ENCODE results near the gene MGME1. TPM values are rescaled to one million over a fixed set of nuclear protein-coding genes. Genes with fewer than 3 reads are reported as not detected.

The MGME1 gene
- total and polyA plus RNA-seq, 2 of the 13 experiments (the other 11 are each of a cell fraction or from before 2014, with no cell fraction given) = 36.7 to 66.6 TPM

- TF ChIP-seq EP300 (IDR thresholded peaks at IDR 0.05; ENCODE audit: low read depth in 2 of 2, low read length in 2 of 2) (peak in 1 of 2 experiments; percentile 70; a peak in 2 of 4 replicates), EP300 (CRISPR knock-in tag; IDR thresholded peaks at IDR 0.05; ENCODE audit: borderline replicate concordance) (0 out of 2 replicates have a peak, but pooled peaks have one; percentile 56), HDAC2 (CRISPR knock-in tag; IDR thresholded peaks at IDR 0.05) (peak; percentile 88), ZNF574 (CRISPR knock-in tag; IDR thresholded peaks at IDR 0.05) (peak; percentile 60; the same call in 1 of the 2 replicates), MEF2D (CRISPR knock-in tag; IDR thresholded peaks at IDR 0.05) (no peak), CC2D1A (CRISPR knock-in tag; IDR thresholded peaks at IDR 0.05) (no peak), SOX5 (CRISPR knock-in tag; IDR thresholded peaks at IDR 0.05; ENCODE audit: borderline replicate concordance) (peak; percentile 69), PHF8 (CRISPR knock-in tag; IDR thresholded peaks at IDR 0.05) (0 out of 2 replicates have a peak, but pooled peaks have one; percentile 25), ZNF292 (CRISPR knock-in tag; IDR thresholded peaks at IDR 0.05; ENCODE audit: borderline replicate concordance, low read depth) (peak; percentile 83; the same call in 1 of the 2 replicates), ZNF670 (CRISPR knock-in tag; IDR thresholded peaks at IDR 0.05; ENCODE audit: borderline replicate concordance) (peak; percentile 48; the same call in 1 of the 2 replicates), ZNF331 (CRISPR knock-in tag; IDR thresholded peaks at IDR 0.05) (peak; percentile 87), RFXANK (CRISPR knock-in tag; IDR thresholded peaks at IDR 0.05) (peak; percentile 83; the same call in 1 of the 2 replicates), CCDC6 (CRISPR knock-in tag; IDR thresholded peaks at IDR 0.05) (peak; percentile 74; the same call in 1 of the 2 replicates), ZNF674 (CRISPR knock-in tag; IDR thresholded peaks at IDR 0.05; ENCODE audit: low read depth) (no peak), NCOA2 (CRISPR knock-in tag; IDR thresholded peaks at IDR 0.05) (peak; percentile 72), ZNF605 (CRISPR knock-in tag; IDR thresholded peaks at IDR 0.05) (peak; percentile 52; the same call in 1 of the 2 replicates), PHF21A (CRISPR knock-in tag; IDR thresholded peaks at IDR 0.05) (peak; percentile 75), ISX (CRISPR knock-in tag; conservative IDR thresholded peaks at IDR 0.05) (0 out of 2 replicates have a peak, but pooled peaks have one; percentile 60), TFDP2 (CRISPR knock-in tag; IDR thresholded peaks at IDR 0.05) (peak; percentile 28; the same call in 1 of the 2 replicates), HNF1A (IDR thresholded peaks at IDR 0.05; ENCODE audit: low read depth) (peak; percentile 59), HNF1A (CRISPR knock-in tag; IDR thresholded peaks at IDR 0.05; ENCODE audit: borderline replicate concordance) (peak; percentile 15; the same call in 1 of the 2 replicates), ELF3 (CRISPR knock-in tag; IDR thresholded peaks at IDR 0.05) (0 out of 2 replicates have a peak, but pooled peaks have one; percentile 47), ZBTB7A (CRISPR knock-in tag; IDR thresholded peaks at IDR 0.05) (peak; percentile 20; the same call in 1 of the 2 replicates)
Measured at GRCh38 chr20:17960927-17961586, 7.8 kb upstream of the MGME1 start (continued).

Data from HepG2 (cell line).